Smooth muscle cell (in vitro differentiated cells): ENCODE measurements around the gene MZB1. TPM values are rescaled to one million over a fixed set of nuclear protein-coding genes. Genes with fewer than 3 reads are reported as not detected.

Experiments used
- DNase-seq: peaks from one replicate; lab custom pipeline; 2025; ENCODE audit not compliant: unreplicated experiment; lab: John Stamatoyannopoulos, UW
- H2AFZ ChIP-seq: fragments of 200-600 bp; sonication (generic); 2 replicates; pipeline ENCODE4 v1.6.0; 2016; ENCODE audit warnings: antibody characterized with exemption, low read depth, mild to moderate bottlenecking
- H3F3A ChIP-seq: fragments of 200-600 bp; sonication (generic); 2 replicates; pipeline ENCODE4 v1.6.0; 2017; ENCODE audit warnings: antibody characterized with exemption, low read depth
- H3K27ac ChIP-seq: fragments of 200-600 bp; sonication (generic); 2 replicates; pipeline ENCODE4 v1.5.1; 2016; ENCODE audit warnings: low read depth, mild to moderate bottlenecking
- H3K27me3 ChIP-seq: fragments of 200-600 bp; sonication (generic); 2 replicates; pipeline ENCODE4 v1.6.1; 2016; ENCODE audit warnings: low read depth, mild to moderate bottlenecking
- H3K36me3 ChIP-seq: fragments of 200-600 bp; sonication (generic); 2 replicates; pipeline ENCODE4 v1.5.1; 2016; ENCODE audit warnings: low read depth
- H3K4me1 ChIP-seq: fragments of 200-600 bp; sonication (generic); 2 replicates; pipeline ENCODE4 v1.5.1; 2016; ENCODE audit warnings: low read depth
- H3K4me2 ChIP-seq: fragments of 200-600 bp; sonication (generic); 2 replicates; pipeline ENCODE4 v1.6.0; 2016; ENCODE audit warnings: mild to moderate bottlenecking
- H3K4me3 ChIP-seq: fragments of 200-600 bp; sonication (generic); 2 replicates; pipeline ENCODE4 v1.5.1; 2016; ENCODE audit warnings: mild to moderate bottlenecking
- H3K79me2 ChIP-seq: fragments of 200-600 bp; sonication (generic); 2 replicates; pipeline ENCODE4 v1.6.0; 2016; ENCODE audit warnings: low read depth, mild to moderate bottlenecking
- H3K9ac ChIP-seq: fragments of 200-600 bp; sonication (generic); 2 replicates; pipeline ENCODE4 v1.6.0; 2016; ENCODE audit warnings: low read depth
- H3K9me3 ChIP-seq: fragments of 200-600 bp; sonication (generic); replicated peaks from 2 replicates; pipeline ENCODE4 v1.5.1; 2016; ENCODE audit warnings: low read depth
- H4K20me1 ChIP-seq: fragments of 200-600 bp; sonication (generic); 2 replicates; pipeline ENCODE4 v1.6.0; 2016; ENCODE audit warnings: low read depth
- CTCF ChIP-seq: fragments of 200-600 bp; sonication (generic); IDR thresholded peaks from 2 replicates; pipeline ENCODE4 v1.5.1; 2017; ENCODE audit warnings: borderline replicate concordance, mild to moderate bottlenecking, antibody characterized with exemption; ENCODE audit not compliant: insufficient read depth, poor library complexity, severe bottlenecking
- WGBS: methylation state at CpG from one replicate; pipeline ENCODE4 v1.1.7; 2016; ENCODE audit warnings: low lambda C conversion rate; 5-methylcytosine and 5-hydroxymethylcytosine counted together
- polyA plus RNA-seq: library from polyadenylated mRNA; unstranded; fragments of >200 nt; fragmentation: Nextera tagmentation; extraction: Ambion mirVana; gene quantifications from 2 replicates; pipeline ENCODE4 v1.2.1, GENCODE V29; 2016
- total RNA-seq: library from RNA; depleted of rRNA; stranded (reverse); fragments of >200 nt; gene quantifications from 2 replicates; pipeline ENCODE4 v1.2.3, GENCODE V29; 2014

Gene MZB1
- total and polyA plus RNA-seq, 2 experiments from 2014 or later = 0.19 TPM; not detected in 1

- H4K20me1 ChIP-seq = no peaks in the 10 kb centered on the region
- H3K27ac ChIP-seq = no peak overlapping the region
- H3K36me3 ChIP-seq = no peaks in the 10 kb centered on the region
- no peak overlapping the region for H3K4me2 ChIP-seq
- H3F3A ChIP-seq = no peaks in the 10 kb centered on the region
- peaks cover 13% of the 10 kb centered on the region for H3K4me1 ChIP-seq
- H3K79me2 ChIP-seq = no peaks in the 10 kb centered on the region
- no peaks in the 10 kb centered on the region for H3K9me3 ChIP-seq
- 90% methylated on average over 8 of the region's 8 CpGs for WGBS
- no peak for TF ChIP-seq CTCF
- no peak overlapping the region for H2AFZ ChIP-seq
- H3K9ac ChIP-seq = no peak overlapping the region
- no peak overlapping the region for H3K4me3 ChIP-seq
- DNase-seq = no peak
- no peaks in the 10 kb centered on the region for H3K27me3 ChIP-seq
Observed at GRCh38 chr5:139415221-139415861, 25.6 kb upstream of the MZB1 start.

- Histone ChIP-seq H3K36me3 (no peaks in the 10 kb centered on the region), H3K79me2 (no peaks in the 10 kb centered on the region), H4K20me1 (no peaks in the 10 kb centered on the region), H3K9me3 (no peaks in the 10 kb centered on the region), H3F3A (no peaks in the 10 kb centered on the region), H3K4me2 (no peak overlapping the region), H3K9ac (no peak overlapping the region), H3K4me1 (peaks cover 9% of the 10 kb centered on the region), H3K27me3 (no peaks in the 10 kb centered on the region), H2AFZ (no peak overlapping the region), H3K27ac (no peak overlapping the region), H3K4me3 (no peak overlapping the region)
- no peak for TF ChIP-seq CTCF
- no peak for DNase-seq
- 96% methylated on average over 9 of the region's 9 CpGs for WGBS
Observed at GRCh38 chr5:139414581-139415130, 24.9 kb upstream of the MZB1 start.

- H3K4me2 ChIP-seq = no peak overlapping the region
- no peak overlapping the region for H3K9ac ChIP-seq
Observed at GRCh38 chr5:139413963-139414362, 24.2 kb upstream of the MZB1 start.

More at GRCh38 chr5:139413963-139414362, 24.2 kb upstream of the MZB1 start:
- H2AFZ ChIP-seq = no peak overlapping the region
- DNase-seq = no peak
- no peaks in the 10 kb centered on the region for H3F3A ChIP-seq
- H3K27me3 ChIP-seq = no peaks in the 10 kb centered on the region
- no peaks in the 10 kb centered on the region for H3K9me3 ChIP-seq
- no peak overlapping the region for H3K27ac ChIP-seq
- H4K20me1 ChIP-seq = no peaks in the 10 kb centered on the region
- H3K36me3 ChIP-seq = no peaks in the 10 kb centered on the region
- H3K4me3 ChIP-seq = no peak overlapping the region
- no peaks in the 10 kb centered on the region for H3K79me2 ChIP-seq
- H3K4me1 ChIP-seq = peaks cover 2% of the 10 kb centered on the region
- 97% methylated on average over 6 of the region's 6 CpGs for WGBS
- no peak for TF ChIP-seq CTCF
